Duodenal mucosa (tissue), 2 donors: ENCODE results near the gene MLPH.
A peak's percentile ranks its signal among the peaks of the same experiment; 100 is the strongest.

Source experiments
- H3K27ac ChIP-seq: one replicate; pipeline ENCODE4 v1.7.0; 2013; ENCODE audit warnings: low read depth, low read length
- H3K27me3 ChIP-seq, 2 donors: one replicate each; pipeline ENCODE4 v1.7.0; 2013; ENCODE audit warnings: low read length in 2 of 2, control low read depth in 1 of 2; ENCODE audit not compliant: insufficient read depth in 2 of 2, control insufficient read depth in 1 of 2
- H3K36me3 ChIP-seq, 2 donors: one replicate each; pipeline ENCODE4 v1.7.0; 2013; ENCODE audit warnings: low read length in 2 of 2, control low read depth in 1 of 2; ENCODE audit not compliant: insufficient read depth in 2 of 2, control insufficient read depth in 1 of 2
- H3K4me1 ChIP-seq, 2 donors: one replicate each; pipeline ENCODE4 v1.7.0; 2013; ENCODE audit warnings: low read length in 2 of 2, control low read depth in 1 of 2; ENCODE audit not compliant: insufficient read depth in 2 of 2, control insufficient read depth in 1 of 2
- H3K4me3 ChIP-seq, 2 donors: one replicate each; pipeline ENCODE4 v1.7.0; 2013; ENCODE audit warnings: low read length in 2 of 2, low read depth in 1 of 2
- H3K9ac ChIP-seq, 2 donors: one replicate each; pipeline ENCODE4 v1.7.0; 2013; ENCODE audit warnings: low read length in 2 of 2, low read depth in 1 of 2
- H3K9me3 ChIP-seq, 2 donors: one replicate each; pipeline ENCODE4 v1.7.0; 2013; ENCODE audit warnings: low read length in 2 of 2, control low read depth in 1 of 2; ENCODE audit not compliant: control insufficient read depth in 1 of 2

Gene MLPH

GRCh38 chr2:237577956-237578870, 91.2 kb downstream of the MLPH start:
- Histone ChIP-seq H3K27me3 (no peaks in the 10 kb centered on the region), H3K9me3 (no peaks in the 10 kb centered on the region), H3K9ac (no peak overlapping the region), H3K4me1 (peaks cover 5 to 8% of the 10 kb centered on the region in 2 donors), H3K36me3 (peaks cover 0 to 17% of the 10 kb centered on the region in 2 donors), H3K27ac (no peak overlapping the region), H3K4me3 (no peak overlapping the region)

DNA sequence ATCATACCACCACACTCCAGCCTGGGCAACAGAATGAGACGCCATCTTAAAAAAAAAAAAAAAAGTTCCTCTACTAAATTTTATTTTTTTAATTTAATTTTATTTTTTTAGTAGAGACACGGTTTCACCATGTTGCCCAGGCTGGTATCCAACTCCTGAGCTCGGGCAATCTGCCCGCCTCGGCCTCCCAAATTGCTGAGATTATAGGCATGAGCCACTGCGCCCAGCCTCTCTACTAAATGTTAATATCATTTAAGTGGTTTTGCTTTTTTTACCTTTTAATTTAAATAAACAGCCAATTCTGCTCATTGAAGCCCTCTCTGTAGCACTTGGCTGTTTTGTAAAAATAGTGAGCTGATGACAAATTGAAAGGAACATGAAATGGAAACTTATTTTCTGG, 94.3 kb downstream of the MLPH start:
- Histone ChIP-seq H3K4me1 (peaks cover 3 to 5% of the 10 kb centered on the region in 2 donors), H3K9me3 (no peaks in the 10 kb centered on the region), H3K36me3 (peaks cover 0 to 22% of the 10 kb centered on the region in 2 donors), H3K27ac (no peak overlapping the region), H3K9ac (no peak overlapping the region), H3K27me3 (no peaks in the 10 kb centered on the region), H3K4me3 (no peak overlapping the region)

GRCh38 chr2:237581751-237582746, 95.0 kb downstream of the MLPH start:
- H3K4me1 ChIP-seq: peaks cover 5 to 9% of the 10 kb centered on the region in 2 donors
- no peak overlapping the region for H3K4me3 ChIP-seq
- H3K27ac ChIP-seq: no peak overlapping the region
- no peak overlapping the region for H3K9ac ChIP-seq
- peaks cover 0 to 18% of the 10 kb centered on the region in 2 donors for H3K36me3 ChIP-seq
- H3K27me3 ChIP-seq: no peaks in the 10 kb centered on the region
- H3K9me3 ChIP-seq: no peaks in the 10 kb centered on the region

- H3K27me3 ChIP-seq: no peaks in the 10 kb centered on the region
- H3K9me3 ChIP-seq: no peaks in the 10 kb centered on the region
- H3K27ac ChIP-seq: no peak overlapping the region
- no peak overlapping the region for H3K4me3 ChIP-seq
- peaks cover 5 to 10% of the 10 kb centered on the region in 2 donors for H3K4me1 ChIP-seq
- peaks cover 0 to 9% of the 10 kb centered on the region in 2 donors for H3K36me3 ChIP-seq
- H3K9ac ChIP-seq: no peak overlapping the region
Observed at GRCh38 chr2:237583385-237584295, 96.6 kb downstream of the MLPH start.

DNA sequence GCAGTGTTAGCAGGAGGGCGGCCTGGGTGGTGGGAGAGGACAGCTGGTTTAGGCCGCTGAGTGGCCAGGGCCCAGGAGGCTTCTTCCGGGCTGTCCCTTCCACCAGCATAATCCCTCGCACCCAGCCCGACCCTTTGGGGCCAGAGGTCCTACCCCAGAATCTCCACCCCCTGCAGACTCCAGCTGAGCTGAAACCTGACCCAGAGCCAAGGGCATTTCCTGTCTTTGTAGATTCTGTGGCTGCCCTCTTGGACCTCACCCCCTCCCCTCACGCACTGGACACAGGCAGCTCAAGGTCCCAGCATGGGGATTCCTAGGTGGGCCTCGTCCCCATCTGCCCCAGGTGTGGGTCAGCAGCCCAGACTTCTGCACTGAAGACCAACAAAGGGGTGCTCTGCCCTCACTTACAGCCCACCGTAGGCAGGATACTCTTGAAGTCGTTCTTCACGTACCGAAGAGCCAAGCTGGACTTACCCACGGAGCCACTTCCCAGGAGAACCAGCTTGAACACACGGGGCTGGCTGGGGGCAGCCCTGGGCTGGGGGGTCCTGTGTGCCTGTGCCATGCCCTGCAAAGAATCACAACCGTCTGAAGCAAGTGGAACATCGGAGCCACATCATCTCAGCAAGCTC, 98.7 kb downstream of the MLPH start:
- Histone ChIP-seq H3K27ac (no peak overlapping the region), H3K9ac (no peak overlapping the region), H3K9me3 (no peaks in the 10 kb centered on the region), H3K27me3 (no peaks in the 10 kb centered on the region), H3K36me3 (peaks cover 0 to 9% of the 10 kb centered on the region in 2 donors), H3K4me3 (no peak overlapping the region), H3K4me1 (peaks cover 10% of the 10 kb centered on the region in 2 donors)

GRCh38 chr2:237588044-237588696, 101.1 kb downstream of the MLPH start:
- H3K27ac ChIP-seq: no peak overlapping the region
- H3K9ac ChIP-seq: no peak overlapping the region
- no peaks in the 10 kb centered on the region for H3K9me3 ChIP-seq
- no peaks in the 10 kb centered on the region for H3K27me3 ChIP-seq
- H3K4me3 ChIP-seq: peak overlapping the region in 1 of 2 donors; percentile 2
- H3K36me3 ChIP-seq: peaks cover 0 to 5% of the 10 kb centered on the region in 2 donors
- peaks cover 6 to 12% of the 10 kb centered on the region in 2 donors for H3K4me1 ChIP-seq

GRCh38 chr2:237590272-237591140, 103.5 kb downstream of the MLPH start, which contains the start of gene RAB17:
RAB17 (minus strand) TSS chr2:237590734; CDS start chr2:237586154, 4,580 bp downstream.
- Histone ChIP-seq H3K4me1 (peaks cover 16 to 22% of the 10 kb centered on the region in 2 donors), H3K27ac (peak within 1 kb of the TSS; percentile 89), H3K9me3 (no peaks in the 10 kb centered on the region), H3K27me3 (no peaks in the 10 kb centered on the region), H3K36me3 (peaks cover 0 to 4% of the 10 kb centered on the region in 2 donors), H3K9ac (peak within 1 kb of the TSS; percentile 61 to 70), H3K4me3 (peak within 1 kb of the TSS; percentile 83 to 85)

- peak overlapping the region; percentile 10 to 70 for H3K9ac ChIP-seq
- peaks cover 16 to 22% of the 10 kb centered on the region in 2 donors for H3K4me1 ChIP-seq
- H3K27me3 ChIP-seq: no peaks in the 10 kb centered on the region
- peak overlapping the region; percentile 83 to 85 for H3K4me3 ChIP-seq
- H3K27ac ChIP-seq: peak overlapping the region; percentile 89
- no peaks in the 10 kb centered on the region for H3K9me3 ChIP-seq
- no peaks in the 10 kb centered on the region for H3K36me3 ChIP-seq
Observed at GRCh38 chr2:237591141-237591881, 104.3 kb downstream of the MLPH start.
